Endothelial cell of umbilical vein (primary cell): Measurements from ENCODE around the gene FBXL17.

Source experiments
- CTCF ChIP-seq, 2 donors: IDR thresholded peaks; 1 replicate in 1 of 2; 2 replicates in 1 of 2; pipeline ENCODE4 v1.5.1; 2011; ENCODE audit warnings: low read length in 2 of 2, mild to moderate bottlenecking in 2 of 2, moderate library complexity in 2 of 2, control low read depth in 1 of 2, inconsistent platforms in 1 of 2, low read depth in 1 of 2; ENCODE audit not compliant: insufficient read depth in 1 of 2; ENCODE audit errors: extremely low read depth in 1 of 2
- EZH2 ChIP-seq: IDR thresholded peaks from 2 replicates; pipeline ENCODE4 v1.6.1; 2012; ENCODE audit warnings: borderline replicate concordance, low read depth, mild to moderate bottlenecking, moderate library complexity, low read length, inconsistent platforms; ENCODE audit not compliant: severe bottlenecking

GRCh38 chr5:107855171-107855570 lies 526.7 kb downstream of the FBXL17 start:
- TF ChIP-seq CTCF (IDR thresholded peaks at IDR 0.05; ENCODE audit: extremely low read depth in 1 of 2, insufficient read depth in 1 of 2, low read depth in 1 of 2, low read length in 2 of 2) (no peak), EZH2 (no peak)
